ENCODE results near the gene MRPL1. TPM values are rescaled to one million over a fixed set of nuclear protein-coding genes. Genes with fewer than 3 reads are reported as not detected.

The MRPL1 gene
- total and polyA plus RNA-seq, 2 of the 13 experiments (the other 11 are each of a cell fraction or from before 2014, with no cell fraction given) = 23.3 to 61.5 TPM

DNA sequence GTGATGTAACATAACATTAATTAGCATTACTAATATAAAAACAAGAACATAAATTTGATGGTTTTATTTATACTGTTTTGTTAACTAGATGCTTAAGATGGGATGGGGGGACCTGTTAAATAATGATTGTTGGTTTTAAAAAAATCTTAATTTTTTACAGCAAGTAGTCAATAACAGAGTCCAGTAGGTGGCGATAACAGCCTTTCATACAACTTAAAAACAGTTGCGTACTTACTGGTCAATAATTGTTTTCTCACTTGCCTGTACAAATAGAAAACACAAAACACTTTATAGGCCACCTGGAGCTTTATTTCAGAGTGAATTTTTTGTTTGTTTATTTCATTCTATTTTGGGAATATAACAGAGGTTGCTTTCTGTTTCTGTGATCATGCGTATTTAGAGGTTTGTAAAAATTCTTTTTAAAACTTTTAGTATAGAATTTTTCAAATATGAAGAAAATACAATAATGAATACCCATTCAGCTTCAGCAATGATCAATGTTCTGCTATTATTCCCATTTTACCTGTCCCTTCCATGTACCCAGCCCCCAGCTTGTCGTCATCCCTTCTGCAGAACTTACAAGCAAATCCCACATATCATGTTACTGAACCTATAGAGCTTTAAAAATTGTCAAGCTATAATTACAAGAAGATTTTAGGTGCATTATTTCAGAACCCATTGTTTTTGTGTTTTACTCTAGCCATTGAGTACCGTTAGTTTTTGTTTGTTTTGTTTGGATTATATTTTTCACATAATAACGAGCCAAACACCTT lies 97.1 kb downstream of the MRPL1 start (continued):
- no peak for TF ChIP-seq THAP9 (CRISPR knock-in tag; IDR thresholded peaks at IDR 0.05; ENCODE audit: borderline replicate concordance)
- TF ChIP-seq ZNF816 (CRISPR knock-in tag; IDR thresholded peaks at IDR 0.05; ENCODE audit: borderline replicate concordance) = peak; percentile 56; the same call in 1 of the 2 replicates
- no peak for TF ChIP-seq GABPB1 (CRISPR knock-in tag; IDR thresholded peaks at IDR 0.05)
- TF ChIP-seq ZNF788 (CRISPR knock-in tag; IDR thresholded peaks at IDR 0.05; ENCODE audit: borderline replicate concordance) = no peak
- no peak for TF ChIP-seq FOXA1 (IDR thresholded peaks at IDR 0.05)
- TF ChIP-seq FOXA1 (CRISPR knock-in tag; IDR thresholded peaks at IDR 0.05) = 0 out of 2 replicates have a peak, but pooled peaks have one; percentile 21
- no peak for TF ChIP-seq NR2F2 (IDR thresholded peaks at IDR 0.05; ENCODE audit: borderline replicate concordance, low read depth)

DNA sequence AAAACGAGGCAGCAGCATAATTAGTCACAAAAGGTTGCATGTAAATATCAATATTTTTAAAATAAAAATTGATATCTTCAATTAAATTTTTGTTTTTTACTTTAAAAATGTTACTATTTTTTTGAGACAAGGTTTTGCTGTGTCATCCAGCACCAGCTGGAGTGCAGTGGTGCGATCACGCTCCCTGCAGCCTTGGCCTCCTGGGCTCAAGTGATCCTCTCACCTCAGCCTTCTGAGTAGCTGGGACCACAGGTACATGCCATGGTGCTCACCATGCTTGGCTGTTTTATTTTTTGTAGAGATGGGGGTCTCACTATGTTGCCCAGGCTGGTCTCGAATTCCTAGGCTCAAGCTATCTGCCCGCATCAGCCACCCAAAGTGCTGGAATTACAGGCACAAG lies 97.7 kb downstream of the MRPL1 start:
- in situ Hi-C loops (cut with HindIII; ENCODE audit: extremely low pct_ligation_motif_present, low pct_unique_long_range_greater_than_20kb) (loop anchor here (25.0 kb wide), 1 partner anchor 902 kb away; no protein-coding TSS in a partner anchor), intact Hi-C loops (cut with micrococcal nuclease; ENCODE audit: unreplicated experiment) (no loop called here)
- Histone ChIP-seq H3K4me3 (replicated peaks in 1 of 3; ENCODE audit: insufficient read depth in 1 of 3, low read depth in 2 of 3, low read length in 3 of 3) (no peak overlapping the region), H3K27ac (ENCODE audit: extremely low read length, insufficient read depth, low read length) (no peak overlapping the region), H4K20me1 (ENCODE audit: insufficient read depth, low read length) (no peaks in the 10 kb centered on the region), H3K4me2 (ENCODE audit: low read depth, low read length) (no peak overlapping the region), H3K79me2 (ENCODE audit: insufficient read depth, low read length) (no peaks in the 10 kb centered on the region), H3K27me3 (ENCODE audit: control insufficient read depth in 1 of 2, insufficient read depth in 2 of 2, low read length in 2 of 2) (no peaks in the 10 kb centered on the region), H3K9me3 (ENCODE audit: low read length) (no peaks in the 10 kb centered on the region), H3K36me3 (replicated peaks in 1 of 2; ENCODE audit: control insufficient read depth in 1 of 2, insufficient read depth in 2 of 2, low read length in 2 of 2) (no peaks in the 10 kb centered on the region), H3K9ac (ENCODE audit: insufficient read depth, low read depth, low read length) (no peak overlapping the region), H2AFZ (ENCODE audit: low read length) (no peak overlapping the region), H3K4me1 (ENCODE audit: insufficient read depth, low read length) (no peaks in the 10 kb centered on the region)
- POLR2A ChIA-PET = interaction anchor here (1.0 kb wide), 1 partner anchor 96 kb away, joined by 3 read pairs; no protein-coding TSS in a partner anchor
- TF ChIP-seq BORCS8-MEF2B (CRISPR knock-in tag; IDR thresholded peaks at IDR 0.05) (no peak), ZNF121 (CRISPR knock-in tag; IDR thresholded peaks at IDR 0.05) (peak; percentile 49), ZNF605 (CRISPR knock-in tag; IDR thresholded peaks at IDR 0.05) (no peak), NFE2L2 (IDR thresholded peaks at IDR 0.05; ENCODE audit: low read length) (peak; percentile 42; the same call in 1 of the 2 replicates), BCL3 (CRISPR knock-in tag; IDR thresholded peaks at IDR 0.05) (no peak), ZNF20 (CRISPR knock-in tag; IDR thresholded peaks at IDR 0.05) (no peak), DBP (CRISPR knock-in tag; IDR thresholded peaks at IDR 0.05; ENCODE audit: not compliant biosample characterization) (no peak)
- TF ChIP-seq, protein P1, sequence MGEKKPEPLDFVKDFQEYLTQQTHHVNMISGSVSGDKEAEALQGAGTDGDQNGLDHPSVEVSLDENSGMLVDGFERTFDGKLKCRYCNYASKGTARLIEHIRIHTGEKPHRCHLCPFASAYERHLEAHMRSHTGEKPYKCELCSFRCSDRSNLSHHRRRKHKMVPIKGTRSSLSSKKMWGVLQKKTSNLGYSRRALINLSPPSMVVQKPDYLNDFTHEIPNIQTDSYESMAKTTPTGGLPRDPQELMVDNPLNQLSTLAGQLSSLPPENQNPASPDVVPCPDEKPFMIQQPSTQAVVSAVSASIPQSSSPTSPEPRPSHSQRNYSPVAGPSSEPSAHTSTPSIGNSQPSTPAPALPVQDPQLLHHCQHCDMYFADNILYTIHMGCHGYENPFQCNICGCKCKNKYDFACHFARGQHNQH (CRISPR knock-in tag; IDR thresholded peaks at IDR 0.05) = no peak
- 80% methylated on average over 5 of the region's 5 CpGs for WGBS (ENCODE audit: low lambda C conversion rate)
- FAIRE-seq (no peak), DNase-seq (ENCODE audit: low spot score) (no peak), ATAC-seq (no peak)
- BruUV-seq (replicated peaks) = no TSS peak
- CTCF ChIA-PET (ENCODE audit: low intra/inter-chr PET ratio, low total read pairs) = interaction anchor here (1.8 to 2.0 kb wide), 2 partner anchors 99 to 557 kb away, joined by 6 to 10 read pairs; no protein-coding TSS in a partner anchor
